Astrocyte (in vitro differentiated cells and primary cell): Measurements from ENCODE around the gene IRX3. TPM values are rescaled to one million over a fixed set of nuclear protein-coding genes. Genes with fewer than 3 reads are reported as not detected.

Experiments used
- DNase-seq: peaks from one replicate; pipeline ENCODE4 v3.0.0-alpha.2; 2010; ENCODE audit warnings: low read depth
- FAIRE-seq: peaks from 2 replicates; lab custom pipeline; 2011; peaks lifted over from hg19 to GRCh38; lab: Jason Lieb, UNC
- H2AFZ ChIP-seq: 2 replicates; pipeline ENCODE4 v1.6.0; 2012; ENCODE audit warnings: low read depth, low read length, inconsistent platforms
- H3K27ac ChIP-seq: 2 replicates; pipeline ENCODE4 v1.5.1; 2011; ENCODE audit warnings: low read depth, low read length, inconsistent platforms
- H3K27me3 ChIP-seq: 2 replicates; pipeline ENCODE4 v1.6.0; 2011; ENCODE audit warnings: low read length, inconsistent platforms; ENCODE audit not compliant: insufficient read depth
- H3K36me3 ChIP-seq: 2 replicates; pipeline ENCODE4 v1.5.1; 2011; ENCODE audit warnings: low read length, inconsistent platforms; ENCODE audit not compliant: insufficient read depth
- H3K4me1 ChIP-seq: 2 replicates; pipeline ENCODE4 v1.5.1; 2011; ENCODE audit warnings: low read length, inconsistent platforms; ENCODE audit not compliant: insufficient read depth
- H3K4me2 ChIP-seq: 2 replicates; pipeline ENCODE4 v1.6.0; 2012; ENCODE audit warnings: low read length, inconsistent platforms
- H3K4me3 ChIP-seq: 2 replicates; pipeline ENCODE4 v1.5.1; 2011; ENCODE audit warnings: low read depth, mild to moderate bottlenecking, low read length, inconsistent platforms; ENCODE audit not compliant: insufficient read depth
- H3K79me2 ChIP-seq: 2 replicates; pipeline ENCODE4 v1.6.0; 2012; ENCODE audit warnings: mild to moderate bottlenecking, low read length, inconsistent platforms; ENCODE audit not compliant: insufficient read depth
- H3K9ac ChIP-seq: 2 replicates; pipeline ENCODE4 v1.6.0; 2012; ENCODE audit warnings: mild to moderate bottlenecking, low read length, inconsistent platforms
- H3K9me3 ChIP-seq: 2 replicates; pipeline ENCODE4 v1.5.1; 2012; ENCODE audit warnings: low read depth, mild to moderate bottlenecking, low read length, inconsistent platforms; ENCODE audit not compliant: insufficient read depth
- H4K20me1 ChIP-seq: 2 replicates; pipeline ENCODE4 v1.6.0; 2012; ENCODE audit warnings: low read length, inconsistent platforms; ENCODE audit not compliant: insufficient read depth
- H3K27ac Mint-ChIP-seq: one replicate; pipeline ENCODE4 v1.8.0; 2021; ENCODE audit warnings: mild to moderate bottlenecking, mixed read lengths; ENCODE audit not compliant: unreplicated experiment
- H3K27me3 Mint-ChIP-seq: one replicate; pipeline ENCODE4 v1.8.0; 2021; ENCODE audit warnings: low read depth, mixed read lengths; ENCODE audit not compliant: unreplicated experiment
- H3K36me3 Mint-ChIP-seq: one replicate; pipeline ENCODE4 v1.8.0; 2021; ENCODE audit warnings: low read depth, mixed read lengths; ENCODE audit not compliant: unreplicated experiment
- H3K4me1 Mint-ChIP-seq: one replicate; pipeline ENCODE4 v1.8.0; 2021; ENCODE audit warnings: low read depth, mixed read lengths; ENCODE audit not compliant: unreplicated experiment
- H3K4me3 Mint-ChIP-seq: one replicate; pipeline ENCODE4 v1.8.0; 2021; ENCODE audit warnings: mild to moderate bottlenecking, moderate library complexity, mixed read lengths; ENCODE audit not compliant: unreplicated experiment
- H3K9me3 Mint-ChIP-seq: one replicate; pipeline ENCODE4 v1.8.0; 2021; ENCODE audit warnings: mild to moderate bottlenecking, mixed read lengths; ENCODE audit not compliant: unreplicated experiment
- CTCF ChIP-seq: IDR thresholded peaks from 2 replicates; pipeline ENCODE4 v1.5.1; 2011; ENCODE audit warnings: low read depth, mild to moderate bottlenecking, inconsistent platforms, low read length, moderate library complexity; ENCODE audit not compliant: insufficient read depth
- EZH2 ChIP-seq: IDR thresholded peaks from 2 replicates; pipeline ENCODE4 v1.6.1; 2012; ENCODE audit warnings: mild to moderate bottlenecking, low read length, inconsistent platforms; ENCODE audit not compliant: insufficient read depth
- total RNA-seq: library from RNA; stranded (reverse); gene quantifications from 2 replicates; pipeline ENCODE4 v1.2.1, GENCODE V29; 2021

Gene IRX3
- total RNA-seq, 1 donor from 2014 or later = 0.75 TPM

DNA sequence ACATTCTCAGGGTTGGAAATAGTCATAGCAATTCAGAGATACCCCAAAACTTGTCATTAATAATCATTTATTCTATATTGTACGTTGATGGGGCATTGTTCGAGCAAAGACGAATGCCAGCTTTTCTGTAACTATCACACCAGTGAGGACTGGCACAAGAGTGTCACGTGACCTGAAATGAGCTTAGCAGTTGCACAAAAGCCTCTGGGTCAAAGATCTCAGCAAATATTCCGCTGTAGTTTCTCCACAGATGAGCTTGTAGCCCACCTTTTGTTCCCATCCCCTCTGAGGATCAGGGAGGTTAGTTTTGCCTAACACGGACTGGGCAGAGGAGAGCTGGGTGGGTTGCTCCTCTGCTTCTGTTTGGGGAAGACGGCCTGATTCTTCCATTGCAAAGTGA lies 18.2 kb downstream of the IRX3 start:
- Histone ChIP-seq H2AFZ (no peak overlapping the region), H4K20me1 (no peaks in the 10 kb centered on the region), H3K79me2 (no peaks in the 10 kb centered on the region), H3K4me1 (no peaks in the 10 kb centered on the region), H3K9ac (no peak overlapping the region), H3K27ac (no peak overlapping the region), H3K27me3 (peaks cover 8% of the 10 kb centered on the region), H3K9me3 (no peaks in the 10 kb centered on the region), H3K4me2 (no peak overlapping the region), H3K4me3 (no peak overlapping the region), H3K36me3 (no peaks in the 10 kb centered on the region)
- H3K9me3 Mint-ChIP-seq = peaks cover 2% of the 10 kb centered on the region
- H3K27me3 Mint-ChIP-seq = peaks cover 5% of the 10 kb centered on the region
- no peaks in the 10 kb centered on the region for H3K36me3 Mint-ChIP-seq
- no peak overlapping the region for H3K27ac Mint-ChIP-seq
- no peak overlapping the region for H3K4me3 Mint-ChIP-seq
- peaks cover 5% of the 10 kb centered on the region for H3K4me1 Mint-ChIP-seq
- FAIRE-seq = no peak
- DNase-seq = no peak
- TF ChIP-seq CTCF (no peak), EZH2 (no peak)

DNA sequence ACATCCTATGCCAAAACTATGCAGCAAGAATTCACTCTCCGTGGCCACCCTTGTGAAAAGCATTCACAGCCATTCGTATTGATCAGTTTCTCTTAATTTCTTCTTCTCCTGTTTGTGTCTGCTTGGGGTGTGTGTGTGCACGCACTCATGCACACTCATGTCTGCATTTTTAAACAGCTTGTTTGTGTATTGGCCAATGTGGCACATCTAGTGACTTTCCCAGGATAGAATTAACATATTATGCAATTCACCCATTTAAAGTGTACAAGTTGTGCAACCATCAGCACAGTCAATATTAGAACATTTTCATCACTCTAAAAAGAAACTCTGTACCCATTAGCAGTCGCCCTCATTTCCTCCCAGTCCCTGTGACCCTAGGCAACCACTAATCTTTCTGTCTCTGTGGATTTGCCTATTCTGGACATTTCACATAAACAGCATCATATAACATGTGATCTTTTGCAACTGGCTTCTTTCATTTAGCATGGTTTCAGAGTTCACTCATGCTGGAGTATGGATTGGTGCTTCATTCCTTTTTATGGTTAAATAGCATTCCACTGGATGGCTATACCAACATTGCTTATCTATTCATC lies 20.1 kb downstream of the IRX3 start:
- Histone ChIP-seq H3K4me1 (no peaks in the 10 kb centered on the region), H3K27ac (no peak overlapping the region), H3K27me3 (peaks cover 8% of the 10 kb centered on the region), H3K9me3 (no peaks in the 10 kb centered on the region), H3K79me2 (no peaks in the 10 kb centered on the region), H3K9ac (no peak overlapping the region), H3K36me3 (no peaks in the 10 kb centered on the region), H3K4me2 (no peak overlapping the region), H4K20me1 (no peaks in the 10 kb centered on the region), H2AFZ (no peak overlapping the region), H3K4me3 (no peak overlapping the region)
- Mint-ChIP-seq H3K27me3 (peaks cover 13% of the 10 kb centered on the region), H3K9me3 (peaks cover 2% of the 10 kb centered on the region), H3K27ac (no peak overlapping the region), H3K36me3 (no peaks in the 10 kb centered on the region), H3K4me1 (peaks cover 5% of the 10 kb centered on the region), H3K4me3 (no peak overlapping the region)
- TF ChIP-seq EZH2 (no peak), CTCF (no peak)
- FAIRE-seq = no peak
- no peak for DNase-seq

- no peaks in the 10 kb centered on the region for H4K20me1 ChIP-seq
- no peak overlapping the region for H3K27ac ChIP-seq
- Mint-ChIP-seq H3K4me1 (peaks cover 5% of the 10 kb centered on the region), H3K9me3 (peaks cover 4% of the 10 kb centered on the region), H3K4me3 (no peak overlapping the region), H3K36me3 (no peaks in the 10 kb centered on the region), H3K27ac (no peak overlapping the region), H3K27me3 (peaks cover 13% of the 10 kb centered on the region)
- no peak overlapping the region for H3K4me2 ChIP-seq
- H3K79me2 ChIP-seq = no peaks in the 10 kb centered on the region
- H3K4me3 ChIP-seq = no peak overlapping the region
- H3K4me1 ChIP-seq = no peaks in the 10 kb centered on the region
- no peaks in the 10 kb centered on the region for H3K36me3 ChIP-seq
- FAIRE-seq (no peak), DNase-seq (peak; percentile 15)
- no peaks in the 10 kb centered on the region for H3K9me3 ChIP-seq
- H2AFZ ChIP-seq = no peak overlapping the region
- no peak overlapping the region for H3K9ac ChIP-seq
- H3K27me3 ChIP-seq = peaks cover 8% of the 10 kb centered on the region
- TF ChIP-seq EZH2 = no peak
- TF ChIP-seq CTCF = no peak
These were observed 20.9 kb downstream of the IRX3 start for GRCh38 chr16:54265575-54266107.
